Astrocyte (in vitro differentiated cells and primary cell): Measurements from ENCODE around the gene CAMKMT.

Source experiments
- CTCF ChIP-seq: IDR thresholded peaks from 2 replicates; pipeline ENCODE4 v1.5.1; 2011; ENCODE audit warnings: low read depth, mild to moderate bottlenecking, inconsistent platforms, low read length, moderate library complexity; ENCODE audit not compliant: insufficient read depth
- EZH2 ChIP-seq: IDR thresholded peaks from 2 replicates; pipeline ENCODE4 v1.6.1; 2012; ENCODE audit warnings: mild to moderate bottlenecking, low read length, inconsistent platforms; ENCODE audit not compliant: insufficient read depth

DNA sequence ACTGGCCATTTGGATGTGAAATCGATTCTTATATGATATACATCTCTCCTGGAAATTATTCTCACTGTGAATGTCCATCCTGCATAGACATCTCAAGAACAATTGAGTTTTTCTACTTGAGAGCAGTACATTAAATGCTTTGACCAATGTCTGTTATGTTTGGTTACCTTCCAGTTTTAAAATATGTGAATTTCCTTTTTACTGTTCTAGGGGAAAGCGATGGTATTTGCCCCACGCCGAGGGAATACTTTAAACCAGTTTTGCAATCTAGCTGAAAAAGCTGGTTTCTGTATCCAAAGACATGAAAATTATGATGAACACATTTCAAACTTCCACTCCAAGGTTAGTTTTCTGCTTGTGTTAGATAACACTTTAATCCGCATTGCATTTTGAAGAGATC is 404.5 kb downstream of the CAMKMT start:
- TF ChIP-seq CTCF (no peak), EZH2 (no peak)
